ENCODE data around the gene CHAF1B. TPM values are rescaled to one million over a fixed set of nuclear protein-coding genes. Genes with fewer than 3 reads are reported as not detected.
A peak's percentile ranks its signal among the peaks of the same experiment; 100 is the strongest.
"Not testable (repeated sequence)": the region's sequence is repeated elsewhere in the genome, so short reads cannot be mapped to it uniquely, and the experiment has no call there.

The CHAF1B gene
- 10.0 TPM for total RNA-seq
- polyA plus RNA-seq, result 1 to 10 TPM; 1.4 to 4.9 (median 2.9) TPM

GRCh38 chr21:36385233-36386030 is at the start of gene CHAF1B:
Gene CHAF1B, plus strand, starts transcription at chr21:36385392. Its CDS starts 745 bp downstream, at chr21:36386137.
- Histone ChIP-seq H3K36me3 (ENCODE audit: control insufficient read depth, insufficient read depth, low read length) (no peaks in the 10 kb centered on the region), H3K27ac (ENCODE audit: insufficient read depth, low read length, poor library complexity, severe bottlenecking) (peak within 1 kb of the TSS; percentile 33), H3K27me3 (ENCODE audit: control insufficient read depth, insufficient read depth, low read length) (no peaks in the 10 kb centered on the region), H3K9me3 (ENCODE audit: control insufficient read depth in 2 of 2, low read length in 2 of 2) (no peaks in the 10 kb centered on the region), H3K4me3 (ENCODE audit: low read depth, low read length) (peak within 1 kb of the TSS; percentile 72), H3K4me1 (ENCODE audit: control insufficient read depth, insufficient read depth, low read length, poor library complexity, severe bottlenecking) (peaks cover 13% of the 10 kb centered on the region)
- peak; percentile 75 to 83 (median 75) for DNase-seq
- no peaks in the 10 kb centered on the region for H3K36me3 Mint-ChIP-seq
- peak; percentile 96 to 97 for ATAC-seq (ENCODE audit: low read depth in 2 of 2)
- H3K9me3 Mint-ChIP-seq, result peaks cover 0 to 1% (median 0%) of the 10 kb centered on the region in 7 donors
- peak within 1 kb of the TSS; percentile 87 to 91 (median 88) for H3K4me3 Mint-ChIP-seq
- peak within 1 kb of the TSS in 1 of 3 donors; percentile 88 for H3K27ac Mint-ChIP-seq
- H3K27me3 Mint-ChIP-seq, result no peaks in the 10 kb centered on the region
- peaks cover 6 to 15% (median 9%) of the 10 kb centered on the region in 4 donors for H3K4me1 Mint-ChIP-seq

GRCh38 chr21:36337099-36337509 is 48.1 kb upstream of the CHAF1B start:
- no peak overlapping the region for H3K27ac Mint-ChIP-seq
- Histone ChIP-seq H3K36me3 (ENCODE audit: control insufficient read depth, insufficient read depth, low read length) (peaks cover 77% of the 10 kb centered on the region), H3K27ac (ENCODE audit: insufficient read depth, low read length, poor library complexity, severe bottlenecking) (no peak overlapping the region), H3K4me1 (ENCODE audit: control insufficient read depth, insufficient read depth, low read length, poor library complexity, severe bottlenecking) (no peaks in the 10 kb centered on the region), H3K4me3 (ENCODE audit: low read depth, low read length) (no peak overlapping the region), H3K9me3 (ENCODE audit: control insufficient read depth in 2 of 2, low read length in 2 of 2) (no peaks in the 10 kb centered on the region), H3K27me3 (ENCODE audit: control insufficient read depth, insufficient read depth, low read length) (no peaks in the 10 kb centered on the region)
- no peak for ATAC-seq (ENCODE audit: low read depth in 2 of 2)
- no peak for DNase-seq
- no peaks in the 10 kb centered on the region for H3K27me3 Mint-ChIP-seq
- H3K9me3 Mint-ChIP-seq, result no peaks in the 10 kb centered on the region
- H3K4me3 Mint-ChIP-seq, result no peak overlapping the region
- H3K36me3 Mint-ChIP-seq, result peaks cover 34% of the 10 kb centered on the region
- peaks cover 10 to 50% (median 23%) of the 10 kb centered on the region in 4 donors for H3K4me1 Mint-ChIP-seq

GRCh38 chr21:36338975-36339374 is 46.2 kb upstream of the CHAF1B start:
- no peak overlapping the region for H3K27ac ChIP-seq (ENCODE audit: insufficient read depth, low read length, poor library complexity, severe bottlenecking)
- ATAC-seq (ENCODE audit: low read depth in 2 of 2) (no peak), DNase-seq (no peak)
- no peak overlapping the region for H3K27ac Mint-ChIP-seq
- H3K36me3 ChIP-seq (ENCODE audit: control insufficient read depth, insufficient read depth, low read length), result peaks cover 91% of the 10 kb centered on the region
- no peaks in the 10 kb centered on the region for H3K4me1 ChIP-seq (ENCODE audit: control insufficient read depth, insufficient read depth, low read length, poor library complexity, severe bottlenecking)
- H3K4me3 Mint-ChIP-seq, result no peak overlapping the region
- peaks cover 34% of the 10 kb centered on the region for H3K36me3 Mint-ChIP-seq
- no peaks in the 10 kb centered on the region for H3K27me3 Mint-ChIP-seq
- H3K4me1 Mint-ChIP-seq, result peaks cover 5 to 33% (median 13%) of the 10 kb centered on the region in 4 donors
- H3K9me3 Mint-ChIP-seq, result no peaks in the 10 kb centered on the region
- H3K27me3 ChIP-seq (ENCODE audit: control insufficient read depth, insufficient read depth, low read length), result no peaks in the 10 kb centered on the region
- H3K4me3 ChIP-seq (ENCODE audit: low read depth, low read length), result no peak overlapping the region
- H3K9me3 ChIP-seq (ENCODE audit: control insufficient read depth in 2 of 2, low read length in 2 of 2), result no peaks in the 10 kb centered on the region

- H3K27ac ChIP-seq (ENCODE audit: insufficient read depth, low read length, poor library complexity, severe bottlenecking); H3K9me3 Mint-ChIP-seq; H3K4me3 Mint-ChIP-seq; H3K9me3 ChIP-seq (ENCODE audit: control insufficient read depth in 2 of 2, low read length in 2 of 2); H3K27ac Mint-ChIP-seq; H3K4me3 ChIP-seq (ENCODE audit: low read depth, low read length); H3K27me3 ChIP-seq (ENCODE audit: control insufficient read depth, insufficient read depth, low read length); ATAC-seq (ENCODE audit: low read depth in 2 of 2); H3K4me1 ChIP-seq (ENCODE audit: control insufficient read depth, insufficient read depth, low read length, poor library complexity, severe bottlenecking); H3K27me3 Mint-ChIP-seq; DNase-seq: not testable (repeated sequence)
- Mint-ChIP-seq H3K4me1 (peaks cover 3 to 12% (median 7%) of the 10 kb centered on the region in 4 donors), H3K36me3 (peaks cover 24% of the 10 kb centered on the region)
- peaks cover 96% of the 10 kb centered on the region for H3K36me3 ChIP-seq (ENCODE audit: control insufficient read depth, insufficient read depth, low read length)
Measured at GRCh38 chr21:36342581-36342980, 42.6 kb upstream of the CHAF1B start.

GRCh38 chr21:36344931-36345330 is 40.3 kb upstream of the CHAF1B start:
- Histone ChIP-seq H3K27me3 (ENCODE audit: control insufficient read depth, insufficient read depth, low read length) (no peaks in the 10 kb centered on the region), H3K4me3 (ENCODE audit: low read depth, low read length) (no peak overlapping the region), H3K27ac (ENCODE audit: insufficient read depth, low read length, poor library complexity, severe bottlenecking) (no peak overlapping the region), H3K36me3 (ENCODE audit: control insufficient read depth, insufficient read depth, low read length) (peaks cover 96% of the 10 kb centered on the region), H3K9me3 (ENCODE audit: control insufficient read depth in 2 of 2, low read length in 2 of 2) (no peaks in the 10 kb centered on the region), H3K4me1 (ENCODE audit: control insufficient read depth, insufficient read depth, low read length, poor library complexity, severe bottlenecking) (no peaks in the 10 kb centered on the region)
- H3K27me3 Mint-ChIP-seq, result no peaks in the 10 kb centered on the region
- no peak overlapping the region for H3K4me3 Mint-ChIP-seq
- peaks cover 0 to 1% (median 0%) of the 10 kb centered on the region in 7 donors for H3K9me3 Mint-ChIP-seq
- peaks cover 26% of the 10 kb centered on the region for H3K36me3 Mint-ChIP-seq
- DNase-seq (no peak), ATAC-seq (ENCODE audit: low read depth in 2 of 2) (no peak)
- H3K27ac Mint-ChIP-seq, result no peak overlapping the region
- H3K4me1 Mint-ChIP-seq, result peaks cover 7 to 20% (median 10%) of the 10 kb centered on the region in 4 donors

GRCh38 chr21:36347278-36347961 is 37.8 kb upstream of the CHAF1B start:
- Mint-ChIP-seq H3K4me1 (peaks cover 7 to 23% (median 12%) of the 10 kb centered on the region in 4 donors), H3K27me3 (no peaks in the 10 kb centered on the region), H3K36me3 (peaks cover 32% of the 10 kb centered on the region), H3K9me3 (peaks cover 0 to 1% (median 0%) of the 10 kb centered on the region in 7 donors), H3K4me3 (peak overlapping the region in 1 of 4 donors; percentile 51), H3K27ac (peak overlapping the region; percentile 49 to 87 (median 50))
- Histone ChIP-seq H3K9me3 (ENCODE audit: control insufficient read depth in 2 of 2, low read length in 2 of 2) (no peaks in the 10 kb centered on the region), H3K27me3 (ENCODE audit: control insufficient read depth, insufficient read depth, low read length) (no peaks in the 10 kb centered on the region), H3K4me1 (ENCODE audit: control insufficient read depth, insufficient read depth, low read length, poor library complexity, severe bottlenecking) (no peaks in the 10 kb centered on the region), H3K27ac (ENCODE audit: insufficient read depth, low read length, poor library complexity, severe bottlenecking) (no peak overlapping the region), H3K4me3 (ENCODE audit: low read depth, low read length) (no peak overlapping the region), H3K36me3 (ENCODE audit: control insufficient read depth, insufficient read depth, low read length) (peaks cover 96% of the 10 kb centered on the region)
- ATAC-seq (ENCODE audit: low read depth in 2 of 2) (no peak), DNase-seq (no peak)

GRCh38 chr21:36347962-36348328 is 37.2 kb upstream of the CHAF1B start:
- no peaks in the 10 kb centered on the region for H3K27me3 ChIP-seq (ENCODE audit: control insufficient read depth, insufficient read depth, low read length)
- H3K27me3 Mint-ChIP-seq, result no peaks in the 10 kb centered on the region
- no peak overlapping the region for H3K27ac ChIP-seq (ENCODE audit: insufficient read depth, low read length, poor library complexity, severe bottlenecking)
- peak overlapping the region in 2 of 3 donors; percentile 49 to 50 for H3K27ac Mint-ChIP-seq
- no peaks in the 10 kb centered on the region for H3K4me1 ChIP-seq (ENCODE audit: control insufficient read depth, insufficient read depth, low read length, poor library complexity, severe bottlenecking)
- peaks cover 0 to 1% (median 0%) of the 10 kb centered on the region in 7 donors for H3K9me3 Mint-ChIP-seq
- ATAC-seq (ENCODE audit: low read depth in 2 of 2), result no peak
- H3K4me1 Mint-ChIP-seq, result peaks cover 7 to 23% (median 12%) of the 10 kb centered on the region in 4 donors
- no peak for DNase-seq
- peaks cover 36% of the 10 kb centered on the region for H3K36me3 Mint-ChIP-seq
- no peaks in the 10 kb centered on the region for H3K9me3 ChIP-seq (ENCODE audit: control insufficient read depth in 2 of 2, low read length in 2 of 2)
- H3K36me3 ChIP-seq (ENCODE audit: control insufficient read depth, insufficient read depth, low read length), result peaks cover 95% of the 10 kb centered on the region
- no peak overlapping the region for H3K4me3 Mint-ChIP-seq
- H3K4me3 ChIP-seq (ENCODE audit: low read depth, low read length), result no peak overlapping the region
